Aorta (tissue), 5 donors: ENCODE data around the gene C5orf15. TPM values are rescaled to one million over a fixed set of nuclear protein-coding genes. Genes with fewer than 3 reads are reported as not detected.
"Not testable (repeated sequence)": the region's sequence is repeated elsewhere in the genome, so short reads cannot be mapped to it uniquely, and the experiment has no call there.

ENCODE experiments used
- ATAC-seq: fragments of 200-7000 bp; cut with Tn5 transposase; one replicate; pipeline ENCODE4 v1.9.1; 2022; ENCODE audit warnings: moderate library complexity; ENCODE audit not compliant: low FRiP score
- DNase-seq, 2 donors: peaks; one replicate each; pipeline ENCODE4 v3.0.0-alpha.2; 2020
- H3K27ac ChIP-seq, 2 donors: one replicate each; pipeline ENCODE4 v1.5.1; 2013; ENCODE audit warnings: low read length in 2 of 2, mild to moderate bottlenecking in 2 of 2, moderate library complexity in 2 of 2, control low read depth in 1 of 2, inconsistent platforms in 1 of 2, low read depth in 1 of 2
- H3K27me3 ChIP-seq, 2 donors: one replicate each; pipeline ENCODE4 v1.6.1; 2013; ENCODE audit warnings: control low read depth in 1 of 2, low read length in 1 of 2, mild to moderate bottlenecking in 1 of 2, moderate library complexity in 1 of 2; ENCODE audit not compliant: insufficient read depth in 2 of 2, control insufficient read depth in 1 of 2
- H3K36me3 ChIP-seq, 2 donors: one replicate each; pipeline ENCODE4 v1.6.1; 2013; ENCODE audit warnings: control low read depth in 1 of 2, low read length in 1 of 2, mild to moderate bottlenecking in 1 of 2; ENCODE audit not compliant: insufficient read depth in 2 of 2, control insufficient read depth in 1 of 2
- H3K4me1 ChIP-seq, 2 donors: one replicate each; pipeline ENCODE4 v1.6.1; 2013; ENCODE audit warnings: low read length in 2 of 2, control low read depth in 1 of 2, mild to moderate bottlenecking in 1 of 2, moderate library complexity in 1 of 2; ENCODE audit not compliant: insufficient read depth in 2 of 2, control insufficient read depth in 1 of 2
- H3K4me3 ChIP-seq, 2 donors: one replicate each; pipeline ENCODE4 v1.5.1; 2013; ENCODE audit warnings: low read length in 2 of 2, control low read depth in 1 of 2, mild to moderate bottlenecking in 1 of 2
- H3K9me3 ChIP-seq: one replicate; pipeline ENCODE4 v1.6.1; 2013; ENCODE audit warnings: mild to moderate bottlenecking, low read length; ENCODE audit not compliant: control insufficient read depth
- WGBS, 2 donors: extraction: QIAGEN DNeasy Blood & Tissue Kit; methylation state at CpG; one replicate each; pipeline ENCODE4 v1.1.7; 2013; 5-methylcytosine and 5-hydroxymethylcytosine counted together
- intact Hi-C, 2 donors: fragments of 100-400 bp; cut with DNase I; formaldehyde crosslinking; loops; one replicate each; pipeline versions ENCODE4 v1.14.2 to v1.15.0; 2022
- polyA plus RNA-seq, 2 donors: library from polyadenylated mRNA; stranded (reverse); fragments of 200-250 nt; gene quantifications; one replicate each; pipeline ENCODE4 v1.2.3, GENCODE V29; 2013
- total RNA-seq, 2 donors: library from RNA; stranded (reverse); fragmentation: NEBNext Ultra II Directional; extraction: Animal tissue kit (Norgen Biotek cat#: 25700); gene quantifications; one replicate each; pipeline ENCODE4 v1.2.1, GENCODE V29; 2021
- donor health status: healthy with polysubstance abuse.
- donor health status: Bipolar disorder and iron deficiency.
- donor health status: DM: no; HTN: no; CAD: no.
- donor health status: DM: no; HTN: no; CAD: no.
- donor health status: DM: yes; HTN: yes; CAD: no.

Gene C5orf15
- total and polyA plus RNA-seq, 4 donors, result 18.7 to 34.4 (median 31.4) TPM

DNA sequence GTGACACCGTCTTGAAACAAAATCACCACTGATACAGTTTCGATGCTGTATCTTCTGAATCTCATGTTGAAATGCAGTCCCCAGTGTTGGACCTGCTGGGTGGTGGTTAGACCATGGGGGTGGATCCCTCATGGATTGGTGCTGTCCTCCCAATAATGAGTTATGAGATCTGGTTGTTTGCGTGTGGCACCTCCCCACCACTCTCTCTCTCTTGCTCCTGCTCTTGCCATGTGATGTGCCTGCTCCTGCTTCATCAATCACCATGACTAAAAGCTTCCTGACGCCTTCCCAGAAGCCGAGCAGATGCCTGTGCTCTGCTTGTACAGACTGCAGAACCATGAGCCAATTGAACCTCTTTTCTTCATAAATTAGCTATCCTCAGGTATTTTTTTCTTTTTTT is 15.2 kb upstream of the C5orf15 start:
- no peaks in the 10 kb centered on the region for H3K9me3 ChIP-seq
- intact Hi-C loops, result loop anchor here in 1 of 2 donors (10.0 kb wide), 1 partner anchor 559 kb away; no protein-coding TSS in a partner anchor
- H3K36me3 ChIP-seq, result peaks cover 2 to 3% of the 10 kb centered on the region in 2 donors
- no peaks in the 10 kb centered on the region for H3K4me1 ChIP-seq
- 81 to 85% methylated on average over 5 of the region's 5 CpGs for WGBS, 2 donors
- no peaks in the 10 kb centered on the region for H3K27me3 ChIP-seq
- H3K27ac ChIP-seq, result no peak overlapping the region
- ATAC-seq, result no peak
- no peak overlapping the region for H3K4me3 ChIP-seq
- DNase-seq, result no peak

DNA sequence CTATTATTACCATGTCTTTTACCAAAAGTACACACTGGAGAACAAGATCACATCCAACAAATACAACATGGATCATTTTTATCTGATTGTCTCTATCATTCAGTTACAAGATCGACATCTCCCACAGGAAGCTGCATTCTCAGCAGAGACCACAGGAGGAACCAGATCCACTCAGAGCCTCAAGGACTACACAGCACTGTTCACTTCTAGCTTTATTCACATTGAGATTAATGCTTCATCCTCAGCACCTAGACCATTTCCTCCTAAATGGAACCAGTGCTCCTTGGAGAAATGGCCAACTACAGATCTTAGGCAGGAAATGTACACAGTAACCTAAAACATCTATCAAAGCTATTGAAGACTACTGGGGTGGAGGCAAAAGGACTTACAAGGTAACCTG is 13.3 kb upstream of the C5orf15 start:
- Histone ChIP-seq H3K27ac (no peak overlapping the region), H3K9me3 (no peaks in the 10 kb centered on the region), H3K36me3 (peaks cover 3 to 5% of the 10 kb centered on the region in 2 donors), H3K27me3 (no peaks in the 10 kb centered on the region), H3K4me3 (no peak overlapping the region), H3K4me1 (no peaks in the 10 kb centered on the region)
- ATAC-seq (no peak), DNase-seq (no peak)
- WGBS, 2 donors, result 56 to 57% methylated on average over 1 of the region's 1 CpG
- intact Hi-C loops, result loop anchor here in 1 of 2 donors (10.0 kb wide), 1 partner anchor 557 kb away; no protein-coding TSS in a partner anchor

- DNase-seq (no peak), ATAC-seq (no peak)
- H3K36me3 ChIP-seq, result peaks cover 3 to 5% of the 10 kb centered on the region in 2 donors
- no peaks in the 10 kb centered on the region for H3K9me3 ChIP-seq
- no peak overlapping the region for H3K27ac ChIP-seq
- no peak overlapping the region for H3K4me3 ChIP-seq
- H3K4me1 ChIP-seq, result no peaks in the 10 kb centered on the region
- intact Hi-C loops, result loop anchor here in 1 of 2 donors (10.0 kb wide), 1 partner anchor 556 kb away; no protein-coding TSS in a partner anchor
- WGBS, 2 donors, result 72 to 74% methylated on average over 7 of the region's 7 CpGs
- no peaks in the 10 kb centered on the region for H3K27me3 ChIP-seq
Measured at GRCh38 chr5:133980652-133981051, 12.2 kb upstream of the C5orf15 start.

- H3K4me1 ChIP-seq, result no peaks in the 10 kb centered on the region
- no peaks in the 10 kb centered on the region for H3K27me3 ChIP-seq
- ATAC-seq (no peak), DNase-seq (no peak)
- 33 to 40% methylated on average over 3 of the region's 3 CpGs for WGBS, 2 donors
- no peak overlapping the region for H3K27ac ChIP-seq
- H3K36me3 ChIP-seq, result peaks cover 5 to 11% of the 10 kb centered on the region in 2 donors
- H3K9me3 ChIP-seq, result no peaks in the 10 kb centered on the region
- intact Hi-C loops, result loop anchor here in 1 of 2 donors (10.0 kb wide), 1 partner anchor 114 kb away; no protein-coding TSS in a partner anchor
- H3K4me3 ChIP-seq, result no peak overlapping the region
Measured at GRCh38 chr5:133978943-133979342, 10.5 kb upstream of the C5orf15 start.

DNA sequence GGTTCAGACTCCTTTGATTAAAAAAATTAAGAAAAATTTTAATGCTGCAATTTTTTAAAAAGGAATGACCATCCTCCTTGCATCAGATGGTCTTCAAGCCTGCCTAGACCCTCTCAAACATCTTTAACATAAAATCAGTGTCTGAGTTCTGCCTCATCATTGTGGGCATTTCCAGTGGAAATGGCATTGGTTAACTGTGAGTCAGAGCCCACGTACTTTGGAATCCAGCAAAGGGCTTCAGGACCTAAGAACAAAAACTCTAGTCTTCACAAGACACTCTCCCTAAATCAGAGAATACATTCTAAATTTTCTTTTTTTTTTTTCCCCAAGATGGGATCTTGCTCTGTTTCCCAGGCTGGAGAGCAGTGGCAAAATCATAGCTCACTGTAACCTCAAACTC is 9.4 kb upstream of the C5orf15 start:
- Histone ChIP-seq H3K36me3 (peaks cover 5 to 11% of the 10 kb centered on the region in 2 donors), H3K4me1 (no peaks in the 10 kb centered on the region), H3K9me3 (no peaks in the 10 kb centered on the region), H3K27me3 (no peaks in the 10 kb centered on the region), H3K27ac (no peak overlapping the region), H3K4me3 (no peak overlapping the region)
- intact Hi-C loops, result loop anchor here in 1 of 2 donors (10.0 kb wide), 1 partner anchor 113 kb away; no protein-coding TSS in a partner anchor
- ATAC-seq (no peak), DNase-seq (no peak)
- 50% methylated on average over 1 of the region's 1 CpG for WGBS, 2 donors

- ATAC-seq (no peak), DNase-seq (no peak)
- Histone ChIP-seq H3K9me3 (no peaks in the 10 kb centered on the region), H3K4me3 (no peak overlapping the region), H3K27me3 (no peaks in the 10 kb centered on the region), H3K4me1 (no peaks in the 10 kb centered on the region), H3K36me3 (peaks cover 5 to 11% of the 10 kb centered on the region in 2 donors), H3K27ac (no peak overlapping the region)
- WGBS, 2 donors, result 85 to 86% methylated on average over 5 of the region's 5 CpGs
- intact Hi-C loops, result loop anchor here in 1 of 2 donors (10.0 kb wide), 1 partner anchor 112 kb away; no protein-coding TSS in a partner anchor
Measured at GRCh38 chr5:133977161-133977787, 8.8 kb upstream of the C5orf15 start.

DNA sequence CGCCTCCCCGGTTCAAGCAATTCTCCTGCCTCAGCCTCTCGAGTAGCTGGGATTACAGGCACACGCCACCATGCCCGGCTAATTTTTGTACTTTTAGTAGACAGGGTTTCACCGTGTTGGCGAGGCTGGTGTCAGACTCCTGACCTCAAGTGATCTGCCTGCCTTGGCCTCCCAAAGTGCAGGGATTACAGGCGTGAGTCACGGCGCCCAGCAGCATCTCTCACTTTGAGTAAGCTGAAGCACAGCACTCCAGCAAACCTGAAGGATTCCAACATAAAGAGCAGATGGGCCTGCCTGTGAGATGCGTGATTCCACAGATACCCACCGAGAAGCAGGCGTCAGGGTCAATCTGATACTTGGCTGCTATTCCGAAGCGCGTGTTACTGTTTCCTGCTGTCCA is 7.1 kb upstream of the C5orf15 start:
- H3K4me1 ChIP-seq, ATAC-seq, H3K4me3 ChIP-seq, DNase-seq, H3K27me3 ChIP-seq, H3K27ac ChIP-seq, H3K9me3 ChIP-seq: not testable (repeated sequence)
- intact Hi-C loops, result loop anchor here in 1 of 2 donors (10.0 kb wide), 1 partner anchor 111 kb away; no protein-coding TSS in a partner anchor
- 94% methylated on average over 16 of the region's 16 CpGs for WGBS, 2 donors
- H3K36me3 ChIP-seq, result peaks cover 4 to 11% of the 10 kb centered on the region in 2 donors

DNA sequence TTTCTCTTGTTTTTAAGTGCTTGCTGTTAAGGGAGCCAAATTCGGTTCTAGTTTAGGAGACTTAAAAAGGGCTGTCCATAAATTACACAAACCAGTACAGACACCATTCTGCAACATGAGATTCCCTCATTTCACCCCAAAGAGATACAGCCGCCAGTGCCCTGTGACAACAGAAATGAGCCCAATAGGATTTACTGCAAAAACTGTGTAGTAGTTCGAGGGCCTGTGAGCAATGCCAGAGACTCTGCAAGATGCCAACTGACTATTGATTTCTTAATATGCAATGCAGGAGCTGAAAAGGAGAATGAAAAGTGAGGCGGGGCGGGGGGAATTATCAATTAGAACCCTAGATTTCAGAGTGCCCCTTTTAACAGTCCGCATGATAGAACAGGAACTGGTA is 5.7 kb upstream of the C5orf15 start:
- Histone ChIP-seq H3K36me3 (peaks cover 4 to 11% of the 10 kb centered on the region in 2 donors), H3K4me1 (no peaks in the 10 kb centered on the region), H3K27me3 (no peaks in the 10 kb centered on the region), H3K27ac (no peak overlapping the region), H3K9me3 (no peaks in the 10 kb centered on the region), H3K4me3 (no peak overlapping the region)
- intact Hi-C loops, result loop anchor here in 1 of 2 donors (10.0 kb wide), 1 partner anchor 109 kb away; no protein-coding TSS in a partner anchor
- no peak for DNase-seq
- 86 to 92% methylated on average over 6 of the region's 6 CpGs for WGBS, 2 donors
- no peak for ATAC-seq
